Measurements from ENCODE around the gene TTF2. TPM values are rescaled to one million over a fixed set of nuclear protein-coding genes. Genes with fewer than 3 reads are reported as not detected.

Gene TTF2
- total and polyA plus RNA-seq, 9 of the 15 experiments (the other 6 are each of a cell fraction or from before 2014, with no cell fraction given), result 9.4 to 71.1 (median 42.1) TPM

GRCh38 chr1:117020526-117021156 lies 39.5 kb upstream of the TTF2 start (continued):
- no peak for TF ChIP-seq HCFC1 (IDR thresholded peaks at IDR 0.05; ENCODE audit: low read depth, low read length)
- TF ChIP-seq ZKSCAN3 (CRISPR knock-in tag; IDR thresholded peaks at IDR 0.05), result no peak
- no peak for TF ChIP-seq JUND (IDR thresholded peaks at IDR 0.05; ENCODE audit: borderline replicate concordance, low read depth, low read length)
- TF ChIP-seq JUND (tag; IDR thresholded peaks at IDR 0.05; ENCODE audit: borderline replicate concordance, low read depth, low read length), result no peak
- peak; percentile 10; the same call in 1 of the 2 replicates for TF ChIP-seq C11orf30 (IDR thresholded peaks at IDR 0.05; ENCODE audit: low read depth)
- TF ChIP-seq NELFE (IDR thresholded peaks at IDR 0.05; ENCODE audit: insufficient read depth, insufficient read length), result no peak
- no peak for TF ChIP-seq GMEB1 (CRISPR knock-in tag; IDR thresholded peaks at IDR 0.05)
- no peak for TF ChIP-seq GABPB2 (CRISPR knock-in tag; conservative IDR thresholded peaks at IDR 0.05)
- TF ChIP-seq TCF3 (CRISPR knock-in tag; IDR thresholded peaks at IDR 0.05), result 0 out of 2 replicates have a peak, but pooled peaks have one; percentile 11
- TF ChIP-seq NCOR1 (IDR thresholded peaks at IDR 0.05), result no peak
- no peak for TF ChIP-seq E2F5 (CRISPR knock-in tag; IDR thresholded peaks at IDR 0.05)
- no peak for TF ChIP-seq E2F1 (CRISPR knock-in tag; IDR thresholded peaks at IDR 0.05)
- no peak for TF ChIP-seq USF2 (CRISPR knock-in tag; IDR thresholded peaks at IDR 0.05)
- TF ChIP-seq HNRNPUL1 (IDR thresholded peaks at IDR 0.05; ENCODE audit: low read length), result no peak
- TF ChIP-seq RBM25 (IDR thresholded peaks at IDR 0.05; ENCODE audit: low read depth, low read length, severe bottlenecking), result no peak
- TF ChIP-seq TSC22D4 (tag; IDR thresholded peaks at IDR 0.05), result no peak
- no peak for TF ChIP-seq KDM4B (IDR thresholded peaks at IDR 0.05; ENCODE audit: borderline replicate concordance in 2 of 2, low read depth in 1 of 2)
- no peak for TF ChIP-seq MTF1 (CRISPR knock-in tag; IDR thresholded peaks at IDR 0.05; ENCODE audit: borderline replicate concordance)
- TF ChIP-seq SRSF3 (IDR thresholded peaks at IDR 0.05; ENCODE audit: insufficient read depth, low read length), result no peak
- no peak for TF ChIP-seq IRF9 (tag; IDR thresholded peaks at IDR 0.05)
- no peak for TF ChIP-seq ZNF274 (IDR thresholded peaks at IDR 0.05; ENCODE audit: borderline replicate concordance, low read depth, low read length)
- TF ChIP-seq PKNOX1 (IDR thresholded peaks at IDR 0.05), result peak; percentile 82

Data from K562 (cell line).